SW480 (cell line): Measurements from ENCODE around the gene TBC1D10A.
"Not testable (repeated sequence)": the region's sequence is repeated elsewhere in the genome, so short reads cannot be mapped to it uniquely, and the experiment has no call there.

Source experiments
- DNase-seq: peaks from one replicate; pipeline ENCODE4 v3.0.0-alpha.2; 2016; ENCODE audit warnings: low spot score

Gene TBC1D10A

DNA sequence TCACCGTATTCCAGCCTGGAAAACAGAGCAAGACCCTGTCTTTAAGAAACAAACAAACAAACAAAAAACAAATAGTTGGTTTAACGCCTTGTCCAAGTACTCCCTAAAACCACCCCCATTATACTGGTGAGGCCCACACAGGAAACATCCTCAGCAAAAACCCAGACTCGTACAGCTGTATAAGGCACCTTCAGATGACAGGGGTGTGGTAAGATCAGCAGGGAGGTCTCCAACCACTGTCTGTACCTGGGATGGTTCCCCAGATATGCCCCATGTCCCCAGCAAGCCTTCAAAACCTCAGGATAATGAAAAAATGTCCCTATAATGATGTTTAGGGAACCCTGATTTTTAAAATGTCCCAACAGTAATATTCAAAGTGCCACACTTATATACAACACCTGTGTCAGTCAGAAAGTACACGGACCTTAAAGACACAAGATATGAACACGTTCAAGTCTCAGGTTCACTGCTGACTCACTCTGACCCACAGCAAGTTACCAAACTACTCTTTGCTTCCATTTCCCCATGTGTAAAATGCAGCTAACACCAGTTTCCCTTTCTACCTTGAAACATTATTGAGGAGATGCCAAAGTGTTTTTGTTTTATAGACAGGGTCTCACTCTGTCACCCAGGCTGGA, 20.6 kb upstream of the TBC1D10A start:
- DNase-seq, result no peak

DNA sequence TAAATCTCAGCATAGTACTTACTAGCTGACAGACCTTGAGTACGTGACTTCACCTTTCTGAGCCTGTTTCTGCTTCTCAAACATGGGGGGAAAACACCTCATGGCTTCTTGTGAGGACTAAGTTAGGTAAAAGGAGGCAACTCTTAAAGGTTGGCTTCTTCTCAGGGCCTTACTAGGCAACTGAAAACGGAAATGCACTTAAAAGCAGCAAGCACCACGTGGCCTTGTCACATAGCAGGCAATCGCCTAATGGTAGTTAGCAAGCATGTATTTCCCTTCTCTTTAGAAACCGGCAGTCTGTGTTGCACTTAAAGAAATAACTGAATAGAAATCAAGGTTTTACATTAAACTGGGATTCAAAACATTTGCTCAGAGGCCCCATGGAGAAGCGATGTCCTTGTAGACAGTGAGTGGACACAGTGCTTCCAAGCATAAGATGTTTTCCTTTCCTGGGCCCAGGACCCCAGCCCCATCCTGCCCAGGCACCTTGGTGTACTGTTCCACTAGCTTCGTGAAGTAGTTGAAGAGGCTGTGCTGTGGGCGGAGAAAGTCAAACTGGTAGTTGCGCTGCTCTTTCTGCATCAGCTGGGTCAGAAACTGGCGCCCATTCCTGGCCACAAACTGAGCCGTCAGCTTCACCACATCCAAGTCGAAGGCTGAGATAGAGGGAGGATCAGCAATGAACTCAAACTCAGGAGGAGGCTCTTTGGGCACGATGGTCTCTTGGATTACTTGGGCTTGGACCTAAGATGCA, 17.9 kb upstream of the TBC1D10A start:
- no peak for DNase-seq

DNA sequence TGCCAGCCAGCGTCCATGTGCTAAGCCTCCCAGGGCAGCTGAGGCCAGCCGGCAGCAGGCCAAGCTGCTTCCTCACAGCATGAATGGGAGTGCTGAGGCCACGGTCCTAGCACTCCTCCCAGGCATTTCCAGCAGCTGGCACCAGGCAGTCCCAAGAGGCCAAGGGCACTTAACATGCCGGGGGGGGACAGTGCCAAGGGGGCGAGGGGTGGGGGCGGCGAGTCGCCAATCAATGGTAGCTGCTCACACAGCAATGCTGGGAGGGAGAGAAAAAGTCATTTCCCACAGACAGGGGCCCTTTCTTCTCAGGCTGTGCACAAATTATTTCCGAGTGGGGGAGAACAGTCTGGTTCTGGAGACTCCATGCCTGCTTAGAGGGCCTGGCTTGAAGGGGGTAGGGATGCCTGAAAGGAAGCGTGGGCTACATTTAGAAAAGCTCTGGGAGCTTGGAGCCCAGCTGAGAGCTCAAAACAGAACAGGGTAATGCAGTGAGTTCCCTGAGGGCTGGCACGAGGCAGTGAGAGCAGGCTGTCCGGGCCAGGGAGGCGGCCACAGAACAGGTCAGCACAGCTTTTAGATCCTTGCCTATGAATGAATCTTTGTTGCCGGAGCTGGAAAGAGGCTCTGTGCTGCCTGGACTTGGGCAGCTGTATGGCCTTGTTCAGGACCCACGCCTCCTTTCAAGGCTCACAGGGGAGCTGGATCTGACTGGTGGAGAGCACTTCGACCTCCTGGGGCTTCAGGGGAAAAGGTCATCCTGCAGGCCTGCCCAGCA, 14.4 kb upstream of the TBC1D10A start:
- no peak for DNase-seq

DNA sequence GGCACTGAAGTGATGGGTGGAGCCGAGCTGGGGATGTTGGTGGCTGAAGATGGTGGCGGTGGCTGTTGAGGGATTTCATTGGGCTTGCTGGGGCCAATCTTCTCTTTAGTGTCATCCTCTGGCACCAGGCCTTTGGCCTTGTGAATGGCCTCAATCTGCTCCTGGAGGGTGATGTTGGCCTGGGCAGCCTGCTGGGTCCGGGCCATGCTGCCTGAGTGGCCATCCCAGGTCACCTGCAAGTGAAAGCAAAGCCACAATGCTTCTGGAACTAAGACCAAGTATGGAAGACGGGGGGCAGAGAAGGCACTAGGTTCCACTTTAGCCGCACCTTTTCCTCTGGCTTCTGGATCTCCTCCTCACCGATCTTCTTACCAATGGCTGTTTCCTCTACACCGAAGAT, 12.1 kb upstream of the TBC1D10A start:
- DNase-seq, result no peak

DNA sequence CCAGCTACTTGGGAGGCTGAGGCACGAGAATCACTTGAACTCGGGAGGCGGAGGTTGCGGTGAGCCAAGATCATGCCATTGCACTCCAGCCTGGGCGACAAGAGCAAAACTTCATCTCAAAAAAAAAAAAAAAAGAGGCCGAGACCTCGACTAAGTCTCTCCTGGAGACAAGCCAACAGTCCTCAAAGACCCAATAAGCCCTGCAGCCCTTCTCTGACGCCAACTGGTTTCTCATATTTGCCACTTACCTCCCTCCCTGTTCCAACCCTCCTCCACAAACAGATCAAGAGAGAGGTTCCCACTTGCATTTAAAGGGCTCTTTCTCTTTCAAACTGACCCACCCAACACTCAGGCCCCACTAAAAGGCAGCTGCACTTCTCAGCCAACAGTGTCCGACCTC, 11.6 kb upstream of the TBC1D10A start:
- not testable (repeated sequence) for DNase-seq

GRCh38 chr22:30337461-30337778, 10.7 kb upstream of the TBC1D10A start:
- DNase-seq, result no peak

DNA sequence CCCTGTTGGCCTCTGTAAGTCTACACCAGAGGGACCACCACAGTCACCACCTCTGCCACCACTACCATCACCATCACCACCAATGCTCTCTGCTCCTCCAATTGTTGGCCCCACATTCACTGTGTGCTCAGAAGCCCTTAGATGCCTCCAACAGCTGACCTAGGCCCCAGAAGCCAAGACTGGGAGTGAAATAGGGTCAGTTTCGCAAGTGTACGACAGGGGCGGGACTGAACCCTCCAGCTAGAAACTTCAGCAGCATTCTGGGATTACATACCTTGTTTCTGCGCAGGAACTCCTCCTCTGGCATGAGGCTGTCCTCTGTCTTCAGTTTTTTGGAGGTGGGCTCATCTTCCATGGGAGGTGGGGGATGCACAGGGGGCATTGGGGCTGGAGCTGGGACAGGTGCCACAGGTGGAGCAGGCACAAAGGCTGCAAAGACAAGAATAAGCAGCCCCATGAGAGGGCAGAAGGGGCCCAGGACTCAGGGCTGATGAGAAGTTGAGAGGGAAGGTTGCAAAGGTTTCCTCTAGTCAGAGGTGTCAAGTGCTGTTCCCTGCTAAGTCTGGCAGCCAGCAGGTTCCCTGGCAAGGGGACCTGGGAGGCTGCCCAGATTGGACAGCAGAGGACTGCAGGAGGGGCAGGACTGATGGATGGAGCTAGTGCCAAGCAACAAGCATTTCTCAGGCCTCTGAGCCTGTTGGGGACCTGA, 10.2 kb upstream of the TBC1D10A start:
- no peak for DNase-seq

DNA sequence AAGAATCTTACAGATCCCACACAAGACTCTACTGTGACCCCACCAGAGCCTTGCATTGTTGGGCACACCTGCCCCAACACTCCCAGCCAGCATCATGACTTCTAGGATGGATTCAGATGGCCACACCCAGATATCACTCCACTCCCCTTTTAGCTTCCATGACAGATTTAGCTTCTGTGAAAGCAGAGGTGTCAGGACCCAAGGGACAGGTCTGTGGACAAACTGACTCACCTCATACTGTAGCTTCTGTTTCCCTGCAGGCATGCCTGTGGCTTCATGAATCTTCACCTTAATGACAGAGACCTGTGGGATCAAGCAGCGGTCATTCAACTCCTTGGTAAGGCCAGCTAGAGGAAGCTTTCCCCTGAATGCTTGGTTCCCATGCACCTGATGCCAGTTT, 8.5 kb upstream of the TBC1D10A start:
- no peak for DNase-seq

GRCh38 chr22:30334646-30335045, 7.9 kb upstream of the TBC1D10A start:
- no peak for DNase-seq

GRCh38 chr22:30333707-30334087, 7.0 kb upstream of the TBC1D10A start:
- no peak for DNase-seq

GRCh38 chr22:30332994-30333706, 6.4 kb upstream of the TBC1D10A start:
- no peak for DNase-seq

GRCh38 chr22:30332551-30332950, 5.8 kb upstream of the TBC1D10A start:
- no peak for DNase-seq

GRCh38 chr22:30328466-30329049, 1.8 kb upstream of the TBC1D10A start:
- no peak for DNase-seq

DNA sequence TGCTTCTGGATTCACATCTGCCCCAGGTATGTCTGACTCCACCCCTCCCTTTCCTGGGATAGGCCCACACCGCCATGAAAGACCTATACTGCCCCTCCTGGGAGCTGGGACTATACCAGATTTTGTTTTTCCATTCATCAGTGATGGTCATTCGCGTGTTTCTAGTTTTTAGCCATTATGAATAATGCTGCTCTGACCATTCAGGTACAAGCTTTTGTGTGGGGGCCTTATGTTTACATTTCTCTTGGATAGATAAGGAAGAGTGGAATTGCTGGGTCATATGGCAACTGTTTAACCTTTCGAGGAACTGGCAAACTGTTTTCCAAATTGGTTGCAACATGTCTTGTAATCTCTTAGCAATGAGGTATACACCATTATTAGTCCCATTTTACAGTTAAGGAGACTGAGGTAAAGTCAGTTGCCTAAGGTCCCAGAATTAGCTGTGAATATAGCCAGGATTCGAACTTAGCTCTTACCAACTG, 1.2 kb upstream of the TBC1D10A start:
- DNase-seq, result peak; percentile 64

- peak; percentile 9 for DNase-seq
Measured at GRCh38 chr22:30326255-30326705, 461 bp downstream of the TBC1D10A start.

DNA sequence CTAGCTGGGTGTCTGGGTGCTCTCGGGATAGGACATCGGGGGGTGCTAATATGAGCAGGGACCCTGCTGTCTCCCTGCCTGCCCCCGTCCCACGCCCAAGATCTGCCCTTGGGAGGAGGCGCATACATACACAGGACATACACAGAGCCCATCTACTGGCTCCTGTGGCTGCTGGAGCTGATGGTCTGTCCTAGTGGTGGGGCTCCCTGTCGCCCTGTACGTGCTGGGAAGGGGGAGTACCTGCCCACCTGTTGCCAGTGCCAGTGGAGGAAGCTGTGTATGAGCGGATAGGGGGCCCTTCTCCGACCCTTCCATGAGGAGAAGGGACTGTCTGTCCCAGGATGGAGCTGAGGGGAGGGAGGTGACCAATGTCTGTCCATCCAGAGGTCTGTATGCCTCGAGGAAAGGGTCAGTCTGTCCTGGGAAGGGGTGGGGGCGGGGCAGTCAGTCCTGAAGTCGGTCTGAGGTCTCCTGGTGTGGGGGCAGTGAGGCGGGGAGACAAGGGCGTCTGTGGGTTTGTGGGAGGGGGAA, 952 bp downstream of the TBC1D10A start:
- DNase-seq, result no peak

- peak; percentile 14 for DNase-seq
Measured at GRCh38 chr22:30325065-30325720, 1.5 kb downstream of the TBC1D10A start.

GRCh38 chr22:30324014-30324730, 2.6 kb downstream of the TBC1D10A start:
- DNase-seq, result no peak

GRCh38 chr22:30323246-30323645, 3.5 kb downstream of the TBC1D10A start:
- DNase-seq, result no peak

DNA sequence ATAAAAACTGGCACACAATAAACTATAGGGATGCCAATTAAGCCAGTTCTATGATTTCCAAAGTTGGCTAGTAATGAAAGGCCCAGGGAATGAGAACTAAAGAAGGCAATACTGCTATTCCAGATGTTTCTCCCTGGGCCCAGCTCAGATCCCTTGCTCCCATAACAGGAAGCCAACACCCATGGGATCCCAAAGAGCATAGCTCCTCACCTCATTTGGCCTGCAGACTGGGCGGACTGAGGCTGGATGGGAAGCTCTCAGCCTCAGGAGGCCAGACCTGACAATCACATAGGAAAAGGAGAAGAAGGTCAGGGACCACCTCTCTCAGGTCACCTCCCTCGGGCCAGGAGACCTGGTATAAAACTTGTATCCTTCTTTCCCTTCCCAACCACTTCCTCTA, 5.3 kb downstream of the TBC1D10A start:
- DNase-seq, result no peak
